Fibroblast of skin of back (primary cell): ENCODE data around the gene TSPAN14.

ENCODE experiments used
- DNase-seq: peaks from one replicate; pipeline ENCODE4 v3.0.0-alpha.2; 2013

Gene TSPAN14

GRCh38 chr10:80489371-80490112, 35.4 kb downstream of the TSPAN14 start:
- DNase-seq: no peak

GRCh38 chr10:80491251-80492102, 37.4 kb downstream of the TSPAN14 start:
- DNase-seq: no peak

- no peak for DNase-seq
Measured at GRCh38 chr10:80492848-80493521, 38.9 kb downstream of the TSPAN14 start.

GRCh38 chr10:80493522-80494051, 39.5 kb downstream of the TSPAN14 start:
- peak; percentile 84 for DNase-seq

- no peak for DNase-seq
Measured at GRCh38 chr10:80496555-80497172, 42.6 kb downstream of the TSPAN14 start.

- DNase-seq: no peak
Measured at GRCh38 chr10:80497187-80498077, 43.3 kb downstream of the TSPAN14 start.

GRCh38 chr10:80498078-80498832, 44.1 kb downstream of the TSPAN14 start:
- DNase-seq: no peak

GRCh38 chr10:80498833-80499741, 45.0 kb downstream of the TSPAN14 start:
- peak; percentile 92 for DNase-seq

GRCh38 chr10:80500572-80501380, 46.7 kb downstream of the TSPAN14 start:
- peak; percentile 49 for DNase-seq

- no peak for DNase-seq
Measured at GRCh38 chr10:80501381-80501912, 47.3 kb downstream of the TSPAN14 start.

- DNase-seq: no peak
Measured at GRCh38 chr10:80501913-80502521, 47.9 kb downstream of the TSPAN14 start.

GRCh38 chr10:80502621-80503583, 48.8 kb downstream of the TSPAN14 start:
- DNase-seq: no peak

- DNase-seq: no peak
Measured at GRCh38 chr10:80503584-80504157, 49.6 kb downstream of the TSPAN14 start.

GRCh38 chr10:80504158-80504811, 50.2 kb downstream of the TSPAN14 start:
- no peak for DNase-seq

GRCh38 chr10:80504897-80505465, 50.9 kb downstream of the TSPAN14 start:
- DNase-seq: no peak
